ENCODE results near the gene ZNF418.

- no peak for TF ChIP-seq EZH2 (optimal IDR thresholded peaks at IDR 0.05; ENCODE audit: low read depth, low read length)
- TF ChIP-seq CTCF (IDR thresholded peaks at IDR 0.05; ENCODE audit: low read length): no peak
- no peak for TF ChIP-seq EZH2phosphoT487 (IDR thresholded peaks at IDR 0.05; ENCODE audit: low read length)
Observed at GRCh38 chr19:57949296-57949695, 14.1 kb upstream of the ZNF418 start.

All from MM.1S (cell line).